PC-9 (cell line): ENCODE data around the gene SYNM. TPM values are rescaled to one million over a fixed set of nuclear protein-coding genes. Genes with fewer than 3 reads are reported as not detected.

Experiments used
- BruUV-seq: library from RNA; stranded (reverse); fragments of 400-500 nt; replicated peaks from 2 replicates; lab custom pipeline; 2021; lab: Mats Ljungman, UMichigan
- CTCF ChIA-PET: fragments of 300-600 bp; sonication (Branson Sonifier 250); formaldehyde crosslinking; loops from one replicate; lab custom pipeline; 2022; ENCODE audit warnings: antibody characterized with exemption; lab: Charles Lee
- POLR2A ChIA-PET: fragments of 300-600 bp; sonication (Branson Sonifier 250); formaldehyde crosslinking; loops from one replicate; lab custom pipeline; 2022; ENCODE audit warnings: antibody characterized with exemption; ENCODE audit not compliant: unreplicated experiment; lab: Charles Lee
- DNase-seq, 2 experiments: peaks; one replicate each; pipeline versions ENCODE4 v3.0.0 to v3.0.0-alpha.2; 2015 to 2022; ENCODE audit warnings: mixed read lengths in 1 of 2
- H2AFZ ChIP-seq: fragments of 200-600 bp; sonication (generic); 2 replicates; pipeline ENCODE4 v1.8.1; 2017; ENCODE audit warnings: antibody characterized with exemption
- H3F3A ChIP-seq: fragments of 200-600 bp; sonication (generic); 2 replicates; pipeline ENCODE4 v1.8.1; 2017; ENCODE audit warnings: antibody characterized with exemption, mild to moderate bottlenecking, low read depth; ENCODE audit not compliant: insufficient read depth
- H3K27ac ChIP-seq: fragments of 200-600 bp; sonication (generic); 2 replicates; pipeline ENCODE4 v1.6.1; 2016; ENCODE audit warnings: mixed run types
- H3K27me3 ChIP-seq: fragments of 200-600 bp; sonication (generic); 2 replicates; pipeline ENCODE4 v1.6.1; 2016; ENCODE audit warnings: low read depth, mixed run types; ENCODE audit not compliant: insufficient read depth
- H3K36me3 ChIP-seq: fragments of 200-600 bp; sonication (generic); 2 replicates; pipeline ENCODE4 v1.6.1; 2016; ENCODE audit warnings: low read depth, mixed run types
- H3K4me1 ChIP-seq: fragments of 200-600 bp; sonication (generic); replicated peaks from 2 replicates; pipeline ENCODE4 v1.6.1; 2016; ENCODE audit warnings: mixed run types; ENCODE audit not compliant: insufficient read depth
- H3K4me2 ChIP-seq: fragments of 200-600 bp; sonication (generic); 2 replicates; pipeline ENCODE4 v1.6.1; 2017; ENCODE audit warnings: mixed run types
- H3K4me3 ChIP-seq: fragments of 200-600 bp; sonication (generic); 2 replicates; pipeline ENCODE4 v1.6.1; 2016; ENCODE audit warnings: mixed run types
- H3K79me2 ChIP-seq: fragments of 200-600 bp; sonication (generic); 2 replicates; pipeline ENCODE4 v1.6.1; 2017; ENCODE audit warnings: low read depth, mixed run types
- H3K9me2 ChIP-seq: fragments of 200-600 bp; sonication (generic); 2 replicates; pipeline ENCODE4 v1.8.1; 2017; ENCODE audit warnings: mild to moderate bottlenecking; ENCODE audit not compliant: insufficient read depth
- H3K9me3 ChIP-seq: fragments of 200-600 bp; sonication (generic); 2 replicates; pipeline ENCODE4 v1.8.1; 2016; ENCODE audit warnings: low read depth; ENCODE audit not compliant: insufficient read depth
- H4K20me1 ChIP-seq: fragments of 200-600 bp; sonication (generic); 2 replicates; pipeline ENCODE4 v1.8.1; 2017; ENCODE audit not compliant: insufficient read depth
- EZH2 ChIP-seq: fragments of 200-600 bp; sonication (generic); IDR thresholded peaks from 2 replicates; pipeline ENCODE4 v1.8.0; 2017; ENCODE audit warnings: antibody characterized with exemption, low read depth
- intact Hi-C: fragments of 100-400 bp; cut with micrococcal nuclease; formaldehyde crosslinking; loops from one replicate; pipeline ENCODE4 v1.10.0; 2022; ENCODE audit not compliant: unreplicated experiment
- total RNA-seq: library from RNA; stranded (reverse); gene quantifications from 2 replicates; pipeline ENCODE4 v1.2.3, GENCODE V29; 2021
- TF ChIP-seq, protein P1 (sequence below): fragments of 200-600 bp; sonication (generic); conservative IDR thresholded peaks from 2 replicates; pipeline ENCODE4 v1.6.1; 2017; ENCODE audit warnings: mixed run types, antibody characterized with exemption, mild to moderate bottlenecking, moderate library complexity

The SYNM gene
- total RNA-seq, 1 experiment from 2014 or later: 2.4 TPM

DNA sequence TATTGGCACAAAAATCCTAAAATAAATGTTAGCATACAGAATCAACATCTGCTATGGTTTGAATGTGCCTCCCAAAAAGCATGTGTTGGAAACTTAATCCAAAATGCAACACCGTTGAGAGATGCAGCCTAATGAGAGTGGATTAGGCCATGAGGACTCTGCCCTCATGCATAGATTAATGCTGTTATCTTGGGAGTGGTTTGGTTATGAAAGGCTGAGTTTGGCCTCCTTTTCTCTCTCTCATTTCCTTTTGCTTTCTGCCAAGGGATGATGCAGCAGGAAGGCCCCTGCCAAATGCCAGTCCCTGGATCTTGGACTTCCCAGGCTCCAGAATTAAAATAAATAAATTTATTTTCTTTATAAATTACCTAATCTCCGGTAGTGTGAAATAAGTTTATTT is 49.4 kb downstream of the SYNM start:
- Histone ChIP-seq H3K9me2 (no peaks in the 10 kb centered on the region), H3K36me3 (no peaks in the 10 kb centered on the region), H3K9me3 (no peaks in the 10 kb centered on the region), H3K27me3 (no peaks in the 10 kb centered on the region), H3K4me2 (no peak overlapping the region), H3K4me1 (no peaks in the 10 kb centered on the region), H3K79me2 (no peaks in the 10 kb centered on the region), H3K27ac (no peak overlapping the region), H2AFZ (no peak overlapping the region), H3K4me3 (no peak overlapping the region), H4K20me1 (no peaks in the 10 kb centered on the region), H3F3A (no peaks in the 10 kb centered on the region)
- intact Hi-C loops: no loop called here
- no peak for DNase-seq
- BruUV-seq: no TSS peak
- ChIA-PET CTCF (no interaction called here), POLR2A (no interaction called here)
- TF ChIP-seq, protein P1, sequence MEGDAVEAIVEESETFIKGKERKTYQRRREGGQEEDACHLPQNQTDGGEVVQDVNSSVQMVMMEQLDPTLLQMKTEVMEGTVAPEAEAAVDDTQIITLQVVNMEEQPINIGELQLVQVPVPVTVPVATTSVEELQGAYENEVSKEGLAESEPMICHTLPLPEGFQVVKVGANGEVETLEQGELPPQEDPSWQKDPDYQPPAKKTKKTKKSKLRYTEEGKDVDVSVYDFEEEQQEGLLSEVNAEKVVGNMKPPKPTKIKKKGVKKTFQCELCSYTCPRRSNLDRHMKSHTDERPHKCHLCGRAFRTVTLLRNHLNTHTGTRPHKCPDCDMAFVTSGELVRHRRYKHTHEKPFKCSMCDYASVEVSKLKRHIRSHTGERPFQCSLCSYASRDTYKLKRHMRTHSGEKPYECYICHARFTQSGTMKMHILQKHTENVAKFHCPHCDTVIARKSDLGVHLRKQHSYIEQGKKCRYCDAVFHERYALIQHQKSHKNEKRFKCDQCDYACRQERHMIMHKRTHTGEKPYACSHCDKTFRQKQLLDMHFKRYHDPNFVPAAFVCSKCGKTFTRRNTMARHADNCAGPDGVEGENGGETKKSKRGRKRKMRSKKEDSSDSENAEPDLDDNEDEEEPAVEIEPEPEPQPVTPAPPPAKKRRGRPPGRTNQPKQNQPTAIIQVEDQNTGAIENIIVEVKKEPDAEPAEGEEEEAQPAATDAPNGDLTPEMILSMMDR: no peak
- TF ChIP-seq EZH2: no peak

DNA sequence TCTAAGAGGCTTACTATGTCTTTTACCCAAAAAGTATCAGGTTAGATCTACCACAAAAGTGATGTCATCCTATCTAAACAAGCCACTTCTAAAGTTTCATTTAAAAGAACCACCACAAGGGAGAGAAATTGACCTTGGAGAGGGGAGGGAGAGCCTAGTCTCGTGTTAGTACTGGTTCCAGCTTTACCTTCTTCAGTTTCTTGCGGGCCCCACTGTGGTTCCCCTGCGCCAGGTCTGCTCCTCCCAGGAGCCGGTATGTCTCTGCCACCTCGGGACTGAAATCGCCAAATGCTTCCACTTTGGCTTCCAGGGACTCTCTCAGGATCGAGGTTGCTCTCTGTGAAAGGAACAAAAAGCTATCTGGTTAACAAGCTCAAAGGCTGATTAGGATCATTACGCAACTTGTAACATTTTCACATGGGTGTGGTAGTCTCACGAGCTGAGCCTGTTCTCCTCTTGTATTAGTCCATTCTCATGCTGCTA is 51.1 kb downstream of the SYNM start:
- intact Hi-C loops: no loop called here
- Histone ChIP-seq H3K4me1 (no peaks in the 10 kb centered on the region), H3K4me3 (no peak overlapping the region), H3K36me3 (no peaks in the 10 kb centered on the region), H3K27me3 (no peaks in the 10 kb centered on the region), H3K79me2 (no peaks in the 10 kb centered on the region), H3F3A (no peaks in the 10 kb centered on the region), H2AFZ (no peak overlapping the region), H3K9me2 (no peaks in the 10 kb centered on the region), H3K9me3 (no peaks in the 10 kb centered on the region), H3K4me2 (no peak overlapping the region), H3K27ac (no peak overlapping the region), H4K20me1 (no peaks in the 10 kb centered on the region)
- no TSS peak for BruUV-seq
- POLR2A ChIA-PET: interaction anchor here (0.5 kb wide), 1 partner anchor 265 kb away, joined by 3 read pairs; no protein-coding TSS in a partner anchor
- TF ChIP-seq, protein P1: no peak
- TF ChIP-seq EZH2: no peak
- CTCF ChIA-PET: interaction anchor here (0.9 kb wide), 1 partner anchor 55 kb away, joined by 6 read pairs; no protein-coding TSS in a partner anchor
- peak in 1 of 2 experiments; percentile 8 for DNase-seq

DNA sequence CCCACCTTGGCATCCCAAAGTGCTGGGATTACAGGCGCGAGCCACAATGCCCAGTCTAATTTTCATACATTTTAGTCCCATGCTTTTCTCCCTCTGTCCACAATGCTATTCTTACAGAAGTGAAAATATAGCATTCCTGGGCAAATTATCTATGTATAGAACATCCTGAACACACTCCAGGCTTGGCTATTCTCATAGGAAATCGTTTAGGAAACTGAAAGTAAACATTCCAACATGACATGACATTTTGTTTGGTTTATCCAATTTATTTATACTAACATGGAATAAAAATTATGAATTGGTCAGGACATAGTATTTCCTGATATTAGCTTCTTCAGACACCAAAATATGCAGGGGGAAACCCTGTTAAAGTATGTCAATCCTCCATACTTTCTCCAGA is 52.6 kb downstream of the SYNM start:
- no peak for DNase-seq
- Histone ChIP-seq H2AFZ (no peak overlapping the region), H3F3A (no peaks in the 10 kb centered on the region), H3K4me3 (no peak overlapping the region), H3K36me3 (0 out of 2 replicates have a peak, but pooled peaks cover 4% of the 10 kb centered on the region), H3K27ac (no peak overlapping the region), H4K20me1 (no peaks in the 10 kb centered on the region), H3K4me2 (no peak overlapping the region), H3K79me2 (no peaks in the 10 kb centered on the region), H3K9me3 (no peaks in the 10 kb centered on the region), H3K4me1 (no peaks in the 10 kb centered on the region), H3K9me2 (no peaks in the 10 kb centered on the region), H3K27me3 (no peaks in the 10 kb centered on the region)
- no peak for TF ChIP-seq EZH2
- TF ChIP-seq, protein P1: no peak
- intact Hi-C loops: no loop called here
- CTCF ChIA-PET: no interaction called here
- POLR2A ChIA-PET: no interaction called here
- BruUV-seq: no TSS peak
